Gastrocnemius medialis (tissue), 4 donors: Measurements from ENCODE around the gene LDLRAD4.

Experiments
- CTCF ChIP-seq, 5 experiments: fragments of 450-650 bp in 3 of 5; fragments of 200-600 bp in 2 of 5; sonication (generic) in 2 of 5; IDR thresholded peaks in 4 of 5; conservative IDR thresholded peaks in 1 of 5; 1 replicate in 4 of 5; 2 replicates in 1 of 5; pipeline ENCODE4 v1.5.1; 2016 to 2019; ENCODE audit warnings: antibody characterized with exemption in 5 of 5, mild to moderate bottlenecking in 3 of 5, moderate library complexity in 3 of 5
- POLR2A ChIP-seq, 2 donors: fragments of 450-650 bp; IDR thresholded peaks; one replicate each; pipeline ENCODE4 v1.6.1; 2017; ENCODE audit warnings: antibody characterized with exemption in 2 of 2, mild to moderate bottlenecking in 2 of 2, moderate library complexity in 2 of 2

GRCh38 chr18:13456736-13457271, 238.2 kb downstream of the LDLRAD4 start:
- no peak for TF ChIP-seq CTCF (IDR thresholded peaks at IDR 0.05 in 4 of 5, conservative IDR thresholded peaks at IDR 0.05 in 1 of 5)
- TF ChIP-seq POLR2A (IDR thresholded peaks at IDR 0.05), result no peak
